Uterus (tissue), 2 donors: ENCODE results near the gene AFG1L.

Source experiments
- CTCF ChIP-seq, 4 experiments: fragments of 200-600 bp in 2 of 4; fragments of 450-650 bp in 2 of 4; sonication (generic) in 2 of 4; IDR thresholded peaks; one replicate each; pipeline ENCODE4 v1.5.1; 2016 to 2019; ENCODE audit warnings: antibody characterized with exemption in 4 of 4, mild to moderate bottlenecking in 2 of 4, moderate library complexity in 1 of 4
- POLR2A ChIP-seq, 2 donors: fragments of 450-650 bp; IDR thresholded peaks; one replicate each; pipeline ENCODE4 v1.6.1; 2016; ENCODE audit warnings: antibody characterized with exemption in 2 of 2, mild to moderate bottlenecking in 1 of 2, moderate library complexity in 1 of 2

- TF ChIP-seq CTCF (IDR thresholded peaks at IDR 0.05) (no peak), POLR2A (IDR thresholded peaks at IDR 0.05) (no peak)
These were observed 265.1 kb downstream of the AFG1L start for GRCh38 chr6:108559884-108560462.
